Activated T-helper 1 cell treated with anti-CD3 and anti-CD28 coated beads, Interleukin-12 subunit alpha, Interleukin-12 subunit beta, Interleukin-2, Interleukin-4 antibody, amounts not matched to agents 30 ng/mL and 10 ng/mL and 1 ng/mL, durations not matched to agents 14 hours and 24 hours and 36 hours (primary cell): Measurements from ENCODE around the gene PRRX1. TPM values are rescaled to one million over a fixed set of nuclear protein-coding genes. Genes with fewer than 3 reads are reported as not detected.

ENCODE experiments used
- DNase-seq: peaks from one replicate; pipeline ENCODE4 v3.0.0; 2021; ENCODE audit warnings: low spot score
- H3K27ac Mint-ChIP-seq: one replicate; pipeline ENCODE4 v1.8.0; 2021; ENCODE audit warnings: mild to moderate bottlenecking, mixed read lengths
- H3K27me3 Mint-ChIP-seq: one replicate; pipeline ENCODE4 v1.8.0; 2022; ENCODE audit warnings: mild to moderate bottlenecking, moderate library complexity, mixed read lengths; ENCODE audit not compliant: insufficient read depth
- H3K36me3 Mint-ChIP-seq: one replicate; pipeline ENCODE4 v1.8.0; 2021; ENCODE audit warnings: low read depth, mixed read lengths
- H3K4me1 Mint-ChIP-seq: one replicate; pipeline ENCODE4 v1.8.0; 2021; ENCODE audit warnings: low read depth, mixed read lengths
- H3K4me3 Mint-ChIP-seq: one replicate; pipeline ENCODE4 v1.8.0; 2021; ENCODE audit warnings: mild to moderate bottlenecking, moderate library complexity, mixed read lengths
- H3K9me3 Mint-ChIP-seq: one replicate; pipeline ENCODE4 v1.8.0; 2021; ENCODE audit warnings: mixed read lengths
- intact Hi-C: fragments of 100-400 bp; cut with micrococcal nuclease; formaldehyde crosslinking; loops from one replicate; pipeline ENCODE4 v1.15.1; 2024
- total RNA-seq: library from RNA; stranded (reverse); gene quantifications from 2 replicates; pipeline ENCODE4 v1.2.3, GENCODE V29; 2022

Gene PRRX1
- total RNA-seq, 1 donor from 2014 or later = not detected

DNA sequence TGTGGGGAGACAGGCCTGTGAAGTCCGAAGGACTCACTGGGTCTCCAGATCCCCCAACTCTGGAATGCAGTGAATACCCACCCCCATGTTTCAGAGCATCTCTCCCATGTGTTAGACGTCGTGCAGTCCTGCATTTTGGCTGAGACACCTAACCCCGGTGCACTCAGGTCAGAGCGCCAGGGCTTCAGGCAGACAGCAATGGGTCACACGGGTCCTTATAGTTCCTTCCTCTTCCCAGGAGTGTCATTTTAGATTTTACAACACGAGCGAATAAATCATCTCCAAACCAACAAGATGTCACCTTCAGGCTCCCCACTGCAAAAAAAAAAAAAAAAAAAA lies 5.1 kb downstream of the PRRX1 start:
- H3K27ac Mint-ChIP-seq = no peak overlapping the region
- intact Hi-C loops = no loop called here

DNA sequence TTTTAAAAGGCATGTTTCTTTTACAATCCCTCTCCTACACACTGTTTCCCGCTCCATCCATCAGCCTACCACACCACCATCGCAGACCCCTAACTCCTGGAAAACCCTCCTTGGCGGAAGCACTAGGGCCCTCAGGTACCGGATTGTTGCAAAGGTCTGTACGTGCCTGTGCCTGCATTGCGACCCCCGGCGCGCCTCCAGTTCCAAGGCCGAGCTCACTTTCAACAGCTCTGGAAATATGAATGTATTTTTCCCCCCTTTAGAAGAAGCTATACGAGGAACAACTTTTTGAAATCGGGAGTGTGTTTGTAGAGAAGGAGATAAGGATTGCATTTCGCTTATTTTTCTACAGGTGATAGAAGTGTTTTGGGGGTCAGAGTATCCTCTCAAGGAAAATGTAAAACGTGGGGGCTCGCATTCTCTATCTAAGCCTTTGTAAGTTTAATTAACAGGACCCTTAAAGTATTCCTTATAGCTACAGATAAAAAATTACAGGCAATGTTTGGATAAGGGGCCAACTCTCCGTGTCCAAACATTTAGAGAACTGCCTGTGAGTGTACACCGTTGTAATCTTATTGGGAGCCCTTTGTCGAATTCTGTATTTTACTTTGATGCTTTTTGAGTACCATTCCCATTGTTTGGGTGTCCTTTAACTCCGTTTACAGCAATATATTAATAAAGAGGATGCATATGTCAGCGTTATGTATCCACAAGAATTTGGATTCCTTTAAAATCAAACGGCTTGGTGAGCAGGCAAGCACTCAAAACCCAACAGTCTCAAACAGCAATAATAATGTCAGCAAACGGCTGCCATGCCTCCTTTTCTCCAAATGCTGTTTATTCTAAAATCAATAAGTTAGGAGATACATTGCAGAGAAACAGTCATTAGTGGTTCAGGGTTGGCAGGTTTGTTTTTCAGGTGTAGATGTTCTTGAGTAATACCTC lies 5.9 kb downstream of the PRRX1 start:
- intact Hi-C loops = loop anchor here (5.0 kb wide), 1 partner anchor 743 kb away; no protein-coding TSS in a partner anchor
- Mint-ChIP-seq H3K27me3 (peaks cover 73% of the 10 kb centered on the region), H3K4me1 (no peaks in the 10 kb centered on the region), H3K4me3 (no peak overlapping the region), H3K27ac (peak overlapping the region; percentile 50), H3K9me3 (no peaks in the 10 kb centered on the region), H3K36me3 (peaks cover 6% of the 10 kb centered on the region)
- DNase-seq = no peak

More for the DNA sequence above, 5.1 kb downstream of the PRRX1 start:
- no peaks in the 10 kb centered on the region for H3K4me1 Mint-ChIP-seq
- no peak overlapping the region for H3K4me3 Mint-ChIP-seq
- no peak for DNase-seq
- peaks cover 78% of the 10 kb centered on the region for H3K27me3 Mint-ChIP-seq
- H3K9me3 Mint-ChIP-seq = no peaks in the 10 kb centered on the region
- H3K36me3 Mint-ChIP-seq = peaks cover 6% of the 10 kb centered on the region

DNA sequence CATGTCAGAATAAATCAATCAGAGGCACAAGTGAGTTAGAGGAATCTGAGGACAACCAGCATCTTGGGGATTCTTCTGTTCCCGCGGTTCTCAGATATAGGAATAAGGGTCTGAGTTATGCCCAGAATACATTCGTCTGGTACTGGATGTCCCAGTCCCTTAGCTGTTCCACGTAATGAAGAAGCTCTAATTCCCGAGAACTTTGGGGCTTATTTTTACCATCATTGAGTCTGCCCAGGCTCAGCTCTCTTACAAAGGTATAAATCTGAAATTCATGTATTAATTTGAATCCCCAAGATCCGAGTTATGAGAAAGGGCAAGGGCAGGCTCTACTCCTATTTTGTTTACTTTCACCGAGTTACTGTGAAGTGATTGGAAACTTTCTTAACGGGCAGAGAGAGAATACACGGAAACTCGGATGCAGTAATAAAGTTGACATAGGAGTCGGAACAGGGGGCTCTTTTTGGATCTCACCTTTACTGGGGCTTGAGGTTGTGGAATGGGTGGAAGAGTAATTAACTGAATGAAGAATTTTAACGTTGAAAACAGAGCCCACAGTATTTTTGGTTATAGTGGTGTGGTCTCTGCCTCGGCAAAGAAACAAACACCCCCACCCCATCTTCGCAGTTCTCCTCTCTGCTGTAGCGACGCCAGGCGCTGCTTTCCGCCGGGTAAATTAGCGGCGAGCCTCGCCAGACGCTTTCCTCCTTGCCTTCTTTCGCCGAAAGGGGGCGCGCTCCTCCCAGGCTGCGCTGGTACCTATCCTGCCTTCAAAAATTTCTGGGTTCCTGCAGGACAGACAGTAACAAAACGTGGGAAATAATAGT lies 7.1 kb downstream of the PRRX1 start:
- H3K4me1 Mint-ChIP-seq = no peaks in the 10 kb centered on the region
- H3K27ac Mint-ChIP-seq = no peak overlapping the region
- no peaks in the 10 kb centered on the region for H3K9me3 Mint-ChIP-seq
- peaks cover 62% of the 10 kb centered on the region for H3K27me3 Mint-ChIP-seq
- no peak overlapping the region for H3K4me3 Mint-ChIP-seq
- intact Hi-C loops = loop anchor here (5.0 kb wide), 1 partner anchor 744 kb away; no protein-coding TSS in a partner anchor
- no peak for DNase-seq
- H3K36me3 Mint-ChIP-seq = peaks cover 6% of the 10 kb centered on the region

GRCh38 chr1:170671629-170671963 lies 7.7 kb downstream of the PRRX1 start:
- Mint-ChIP-seq H3K4me3 (no peak overlapping the region), H3K27ac (no peak overlapping the region), H3K4me1 (no peaks in the 10 kb centered on the region), H3K27me3 (peaks cover 57% of the 10 kb centered on the region), H3K36me3 (peaks cover 4% of the 10 kb centered on the region), H3K9me3 (no peaks in the 10 kb centered on the region)
- DNase-seq = no peak
- intact Hi-C loops = loop anchor here (5.0 kb wide), 1 partner anchor 744 kb away; no protein-coding TSS in a partner anchor

DNA sequence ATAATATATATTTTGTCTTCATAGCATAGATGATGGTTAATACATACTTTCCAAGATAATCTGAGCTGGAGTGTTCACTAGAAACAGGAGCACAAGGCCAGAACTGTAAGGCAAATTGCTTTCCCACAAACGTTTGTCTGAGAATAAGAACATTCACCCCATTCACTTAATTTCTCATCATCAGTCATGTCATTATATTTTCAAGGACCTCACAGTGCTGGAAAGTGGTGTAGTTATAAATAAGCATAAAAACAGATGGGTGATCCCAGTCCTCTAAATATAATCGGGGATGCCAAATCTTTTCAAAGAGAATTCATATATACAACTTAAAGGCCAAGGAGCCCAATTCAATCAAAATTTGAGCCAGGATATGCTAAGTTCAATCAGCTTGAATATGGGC lies 8.4 kb downstream of the PRRX1 start:
- Mint-ChIP-seq H3K9me3 (no peaks in the 10 kb centered on the region), H3K4me3 (no peak overlapping the region), H3K27me3 (peaks cover 53% of the 10 kb centered on the region), H3K4me1 (no peaks in the 10 kb centered on the region), H3K36me3 (no peaks in the 10 kb centered on the region), H3K27ac (no peak overlapping the region)
- intact Hi-C loops = loop anchor here (5.0 kb wide), 1 partner anchor 745 kb away; no protein-coding TSS in a partner anchor
- no peak for DNase-seq

DNA sequence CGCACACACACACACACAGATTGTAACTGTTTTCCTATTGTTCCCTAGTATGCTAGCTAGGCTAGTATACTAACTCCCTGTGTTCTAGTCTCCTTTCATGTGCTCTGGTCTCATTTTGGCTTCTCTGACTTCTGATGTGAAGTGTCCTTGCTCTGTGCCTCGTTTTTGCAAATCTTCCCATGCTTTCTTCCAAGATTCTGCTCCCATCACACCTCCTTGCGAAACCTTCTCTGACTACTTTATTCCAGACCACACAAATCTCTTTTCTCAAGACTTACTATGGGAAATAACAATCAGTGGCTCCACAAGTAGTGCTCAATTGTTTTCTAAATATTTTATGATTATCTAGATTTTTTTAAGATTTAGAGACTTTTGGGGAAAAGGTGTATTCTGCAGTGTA lies 10.3 kb downstream of the PRRX1 start:
- no peaks in the 10 kb centered on the region for H3K36me3 Mint-ChIP-seq
- H3K4me3 Mint-ChIP-seq = no peak overlapping the region
- intact Hi-C loops = loop anchor here (5.0 kb wide), 1 partner anchor 747 kb away; no protein-coding TSS in a partner anchor
- H3K27me3 Mint-ChIP-seq = peaks cover 38% of the 10 kb centered on the region
- no peaks in the 10 kb centered on the region for H3K9me3 Mint-ChIP-seq
- DNase-seq = no peak
- no peak overlapping the region for H3K27ac Mint-ChIP-seq
- H3K4me1 Mint-ChIP-seq = no peaks in the 10 kb centered on the region

DNA sequence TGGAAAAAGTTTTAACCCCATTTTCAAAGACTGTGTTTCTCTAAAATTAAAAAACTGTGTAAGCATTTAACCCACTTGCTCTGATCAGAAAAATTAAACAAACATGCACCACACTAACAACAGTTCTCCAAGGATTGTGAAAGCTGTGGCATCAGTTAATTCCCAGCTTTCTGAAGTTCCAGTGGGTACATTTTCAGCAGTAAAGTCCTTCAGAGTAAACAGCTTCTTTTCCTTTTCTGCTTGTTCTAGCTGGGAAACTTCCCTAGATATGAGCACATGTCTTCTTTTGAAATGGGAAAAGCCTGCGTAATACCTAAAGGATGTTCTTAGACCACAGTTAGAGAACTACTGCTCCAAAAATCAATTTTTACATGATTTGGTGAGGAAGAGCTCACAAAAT lies 11.1 kb downstream of the PRRX1 start:
- H3K9me3 Mint-ChIP-seq = no peaks in the 10 kb centered on the region
- H3K36me3 Mint-ChIP-seq = no peaks in the 10 kb centered on the region
- no peak overlapping the region for H3K27ac Mint-ChIP-seq
- no peak overlapping the region for H3K4me3 Mint-ChIP-seq
- peaks cover 34% of the 10 kb centered on the region for H3K27me3 Mint-ChIP-seq
- H3K4me1 Mint-ChIP-seq = no peaks in the 10 kb centered on the region
- intact Hi-C loops = loop anchor here (5.0 kb wide), 1 partner anchor 748 kb away; no protein-coding TSS in a partner anchor
- DNase-seq = no peak

- Mint-ChIP-seq H3K9me3 (no peaks in the 10 kb centered on the region), H3K27ac (no peak overlapping the region), H3K27me3 (peaks cover 25% of the 10 kb centered on the region), H3K36me3 (no peaks in the 10 kb centered on the region), H3K4me3 (no peak overlapping the region), H3K4me1 (no peaks in the 10 kb centered on the region)
- intact Hi-C loops = no loop called here
- DNase-seq = no peak
These were observed 11.9 kb downstream of the PRRX1 start for GRCh38 chr1:170675865-170676264.

DNA sequence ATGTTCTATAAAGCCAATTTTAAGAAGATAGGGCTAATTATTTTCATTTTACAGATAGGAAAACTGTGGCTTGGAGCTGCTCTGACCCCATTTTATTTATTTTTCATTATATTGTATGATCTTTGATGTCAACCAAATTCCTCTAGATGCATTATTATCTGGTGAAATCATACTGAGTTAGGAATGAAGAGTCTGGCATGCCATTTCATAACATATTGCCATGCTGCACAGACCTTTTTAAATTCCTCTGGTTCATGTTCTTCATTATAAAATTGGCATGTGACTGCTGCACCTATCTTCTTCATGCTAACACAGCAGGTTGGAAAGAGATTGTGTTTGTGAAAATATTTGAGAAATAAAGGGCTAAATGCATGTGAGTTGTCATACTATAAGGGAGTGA lies 12.7 kb downstream of the PRRX1 start:
- peaks cover 21% of the 10 kb centered on the region for H3K27me3 Mint-ChIP-seq
- H3K36me3 Mint-ChIP-seq = no peaks in the 10 kb centered on the region
- intact Hi-C loops = no loop called here
- no peak for DNase-seq
- H3K27ac Mint-ChIP-seq = no peak overlapping the region
- H3K9me3 Mint-ChIP-seq = no peaks in the 10 kb centered on the region
- no peak overlapping the region for H3K4me3 Mint-ChIP-seq
- H3K4me1 Mint-ChIP-seq = no peaks in the 10 kb centered on the region

DNA sequence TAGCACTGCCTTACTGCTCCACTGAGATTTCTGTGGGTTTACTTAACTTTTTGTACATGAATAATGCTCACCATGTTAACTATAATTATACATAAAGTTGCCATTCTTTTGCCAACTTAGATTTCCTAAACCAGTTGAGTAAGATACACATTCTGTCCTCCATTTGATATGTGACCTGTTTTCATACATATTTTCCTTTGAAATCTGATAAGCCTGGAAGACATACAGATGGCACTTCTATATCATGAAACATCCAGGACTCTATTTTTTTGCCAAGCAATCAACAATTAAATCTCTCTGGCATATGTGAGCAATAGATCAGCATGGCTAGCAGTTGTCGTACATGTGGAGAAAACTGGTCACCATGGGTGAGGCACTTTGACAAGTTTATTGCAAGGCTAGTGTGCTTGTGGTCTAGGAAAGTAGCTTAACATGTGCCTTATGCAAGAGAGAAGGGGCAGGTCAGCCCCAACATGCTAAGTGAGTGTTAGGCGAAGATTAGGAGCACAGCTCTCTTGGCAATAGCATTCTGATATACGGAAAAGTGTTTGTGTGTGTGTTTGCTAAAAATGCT lies 14.2 kb downstream of the PRRX1 start:
- intact Hi-C loops = no loop called here
- DNase-seq = no peak
- peaks cover 24% of the 10 kb centered on the region for H3K27me3 Mint-ChIP-seq
- no peaks in the 10 kb centered on the region for H3K9me3 Mint-ChIP-seq
- H3K4me3 Mint-ChIP-seq = no peak overlapping the region
- no peak overlapping the region for H3K27ac Mint-ChIP-seq
- H3K4me1 Mint-ChIP-seq = no peaks in the 10 kb centered on the region
- no peaks in the 10 kb centered on the region for H3K36me3 Mint-ChIP-seq

GRCh38 chr1:170680428-170680827 lies 16.5 kb downstream of the PRRX1 start:
- DNase-seq = no peak
- no peak overlapping the region for H3K4me3 Mint-ChIP-seq
- H3K9me3 Mint-ChIP-seq = no peaks in the 10 kb centered on the region
- no peaks in the 10 kb centered on the region for H3K36me3 Mint-ChIP-seq
- no peaks in the 10 kb centered on the region for H3K4me1 Mint-ChIP-seq
- no peak overlapping the region for H3K27ac Mint-ChIP-seq
- intact Hi-C loops = no loop called here
- peaks cover 15% of the 10 kb centered on the region for H3K27me3 Mint-ChIP-seq

DNA sequence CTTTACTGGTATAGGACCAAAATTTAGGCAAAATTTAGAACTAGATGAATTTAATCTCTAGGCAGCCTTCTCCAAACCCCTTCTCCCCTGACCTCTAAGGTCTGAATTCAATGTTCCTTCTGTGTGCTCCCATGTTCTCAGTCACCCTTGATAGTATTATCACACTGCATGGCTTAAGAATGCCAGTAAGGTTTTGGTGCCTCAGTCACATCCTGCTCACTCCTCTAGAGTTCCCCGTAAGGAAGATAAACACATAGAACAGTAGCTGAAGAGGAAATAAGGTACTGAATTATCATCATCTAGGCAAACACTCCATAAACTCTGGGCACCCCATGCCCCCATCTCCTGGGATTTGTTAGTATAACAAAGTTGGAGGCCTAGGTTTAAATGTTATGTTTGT lies 18.2 kb downstream of the PRRX1 start:
- Mint-ChIP-seq H3K4me1 (no peaks in the 10 kb centered on the region), H3K4me3 (no peak overlapping the region), H3K36me3 (no peaks in the 10 kb centered on the region), H3K9me3 (no peaks in the 10 kb centered on the region), H3K27me3 (peaks cover 12% of the 10 kb centered on the region), H3K27ac (no peak overlapping the region)
- no peak for DNase-seq
- intact Hi-C loops = no loop called here

DNA sequence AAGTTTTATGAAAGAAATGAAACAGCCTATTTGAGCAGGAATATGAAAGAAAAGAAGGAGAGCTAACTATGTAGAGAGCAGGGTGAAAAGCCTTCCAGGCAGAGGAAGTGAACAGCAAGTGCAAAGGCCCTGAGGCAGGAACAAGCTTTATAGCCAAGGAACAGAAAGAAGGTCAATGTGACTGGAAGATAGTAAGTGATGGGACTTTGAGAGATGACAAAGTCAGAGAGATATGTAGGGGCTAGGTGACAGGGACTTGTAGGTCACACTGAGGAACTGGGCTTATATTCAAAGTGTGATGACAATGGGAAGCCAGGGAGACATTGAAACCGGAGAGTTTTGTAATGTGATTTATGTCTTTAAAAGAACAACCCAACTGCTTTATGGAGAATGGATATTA lies 18.9 kb downstream of the PRRX1 start:
- no peaks in the 10 kb centered on the region for H3K36me3 Mint-ChIP-seq
- no peaks in the 10 kb centered on the region for H3K9me3 Mint-ChIP-seq
- intact Hi-C loops = no loop called here
- no peak for DNase-seq
- H3K27ac Mint-ChIP-seq = no peak overlapping the region
- no peak overlapping the region for H3K4me3 Mint-ChIP-seq
- H3K27me3 Mint-ChIP-seq = peaks cover 8% of the 10 kb centered on the region
- H3K4me1 Mint-ChIP-seq = no peaks in the 10 kb centered on the region
